RCC 7860 (cell line): ENCODE measurements around the gene VPREB1.
"Not testable (repeated sequence)": the region's sequence is repeated elsewhere in the genome, so short reads cannot be mapped to it uniquely, and the experiment has no call there.

ENCODE experiments used
- DNase-seq: peaks from one replicate; pipeline ENCODE4 v3.0.0-alpha.2; 2015; ENCODE audit warnings: low spot score
- FAIRE-seq: peaks from 2 replicates; lab custom pipeline; 2012; peaks lifted over from hg19 to GRCh38; lab: Jason Lieb, UNC

Gene VPREB1

DNA sequence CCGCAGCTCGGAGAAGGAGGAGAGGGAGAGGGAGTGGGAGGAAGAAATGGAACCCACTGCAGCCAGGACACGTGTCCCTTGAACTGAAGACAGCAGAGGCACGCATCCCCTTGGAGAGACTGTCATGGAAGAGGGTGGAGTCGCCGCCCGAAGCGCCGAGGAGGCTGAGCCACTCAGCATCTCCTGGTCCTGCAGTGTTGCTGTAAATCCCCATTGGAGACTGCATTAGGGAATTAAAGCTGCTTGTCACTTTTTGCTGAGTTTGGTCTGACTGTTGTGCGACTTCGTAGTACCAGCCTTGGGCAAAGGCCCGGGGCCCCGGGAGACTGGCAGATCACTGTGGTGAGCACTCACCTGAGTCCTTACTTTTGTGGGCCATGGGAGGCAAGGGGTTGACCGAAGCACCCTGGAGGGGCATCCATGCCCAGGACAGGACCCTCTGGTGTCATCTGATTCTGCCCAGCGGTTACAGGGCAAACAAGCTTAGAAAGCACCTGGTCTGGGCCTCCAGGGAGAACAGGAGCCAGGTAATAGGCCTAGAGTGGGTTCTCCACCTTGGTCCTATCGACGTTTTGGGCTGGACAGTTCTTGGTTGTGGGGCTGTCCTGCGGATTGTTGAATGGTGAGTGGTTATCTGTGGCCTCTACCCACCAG, 797 bp downstream of the VPREB1 start:
- no peak for FAIRE-seq
- no peak for DNase-seq

DNA sequence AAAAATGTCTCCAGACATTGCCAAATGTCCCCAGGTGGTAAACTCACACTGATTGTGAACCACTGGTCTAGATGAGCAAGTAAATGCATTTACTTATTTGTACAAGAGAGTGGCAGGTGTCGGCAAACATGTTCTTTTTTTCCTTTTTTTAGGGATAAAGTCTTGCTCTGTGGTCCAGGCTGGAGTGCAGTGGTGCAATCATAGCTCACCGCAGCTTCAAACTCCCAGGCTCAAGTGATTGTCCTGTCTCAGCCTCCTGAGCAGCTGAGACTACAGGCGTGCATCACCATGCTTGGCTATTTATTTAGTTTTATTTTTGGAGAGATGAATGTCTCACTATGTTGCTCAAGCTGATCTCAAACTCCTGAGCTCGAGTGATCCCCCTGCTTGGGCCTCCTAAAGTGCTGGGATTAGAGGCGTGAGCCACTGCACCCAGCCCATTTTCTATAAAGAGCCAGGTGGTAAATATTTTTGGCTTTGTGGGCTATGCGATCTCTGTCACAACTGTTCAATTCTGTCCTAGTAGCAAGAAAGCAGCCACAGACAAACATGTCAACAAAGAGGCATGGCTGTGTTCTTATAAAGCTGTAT, 1.4 kb downstream of the VPREB1 start:
- DNase-seq (no peak), FAIRE-seq (no peak)

DNA sequence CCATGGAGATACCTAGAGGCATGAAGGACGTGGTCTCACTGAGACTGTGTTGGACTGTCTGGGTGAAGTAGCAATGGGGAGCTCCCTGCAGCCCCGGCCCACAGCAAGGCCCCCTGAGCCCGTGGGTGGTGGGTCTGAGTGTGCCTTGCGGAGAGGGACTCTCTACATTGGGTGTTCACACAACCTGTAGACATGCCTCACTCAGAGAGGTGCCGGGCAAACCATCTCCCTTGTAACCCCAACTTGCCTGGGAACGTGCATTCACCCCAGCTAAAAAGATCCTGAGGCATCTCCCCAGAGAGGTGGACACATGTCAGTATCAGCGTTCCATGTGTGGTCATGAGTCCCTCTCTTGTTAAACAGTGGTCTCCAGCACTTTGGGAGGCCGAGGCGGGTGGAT, 2.1 kb downstream of the VPREB1 start:
- DNase-seq (no peak), FAIRE-seq (no peak)

DNA sequence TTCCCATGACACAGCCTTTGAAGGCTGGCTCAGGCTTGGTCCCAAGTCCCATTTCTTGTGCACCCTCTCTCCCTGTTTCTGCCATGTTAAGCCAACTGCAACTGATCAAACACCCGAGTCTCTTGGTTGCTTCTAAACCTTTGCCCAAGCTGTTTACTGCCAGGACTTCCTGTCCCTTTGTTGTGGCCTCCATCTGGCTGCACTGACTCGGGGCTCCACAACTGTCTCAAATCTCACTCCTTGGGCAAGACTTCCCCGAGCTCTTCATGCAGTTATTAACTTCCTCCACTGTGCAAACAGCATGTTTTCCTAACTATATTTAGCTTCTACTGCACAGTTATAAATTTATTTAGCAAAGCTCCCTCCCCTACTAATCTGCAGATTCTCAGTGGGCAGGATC, 4.3 kb downstream of the VPREB1 start:
- FAIRE-seq: no peak

DNA sequence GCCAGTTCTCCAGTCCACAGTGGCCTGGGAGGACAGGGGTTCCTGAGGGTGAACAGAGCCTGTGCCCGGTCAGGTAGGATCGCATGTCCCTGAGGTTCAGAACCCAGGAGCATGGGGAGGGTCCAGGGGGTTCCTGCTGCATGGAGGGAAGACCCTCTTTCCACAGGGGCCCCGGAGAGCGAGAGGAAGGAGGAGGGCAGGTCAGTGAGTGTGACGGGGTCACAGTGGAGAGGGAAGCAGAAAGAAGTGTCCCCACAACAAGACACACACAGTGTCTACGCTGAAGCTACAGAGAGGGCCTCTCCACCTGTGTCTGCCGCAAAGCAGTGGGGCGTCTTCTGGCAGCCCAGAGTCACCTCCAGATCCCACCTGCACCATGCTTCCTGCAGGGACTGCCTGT, 6.1 kb downstream of the VPREB1 start:
- not testable (repeated sequence) for DNase-seq, FAIRE-seq

More for the DNA sequence above, 4.3 kb downstream of the VPREB1 start:
- no peak for DNase-seq

DNA sequence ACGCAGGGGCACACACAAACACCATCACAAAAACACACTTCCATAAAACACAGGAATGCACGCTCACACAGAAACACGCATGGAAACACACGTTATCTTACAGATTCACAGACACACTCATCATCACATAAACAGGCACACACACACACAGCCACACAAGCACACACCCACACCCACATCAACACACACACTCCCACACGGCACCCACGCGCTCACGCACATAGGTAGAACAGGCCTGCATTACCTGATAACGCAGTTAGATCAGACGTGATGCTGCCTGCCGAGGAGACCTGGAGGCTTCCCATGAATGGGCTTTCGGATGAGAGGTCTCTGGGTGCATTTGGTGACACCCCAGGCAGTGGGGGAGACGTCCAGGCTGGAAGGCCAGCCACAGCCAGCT, 11.5 kb downstream of the VPREB1 start:
- DNase-seq, FAIRE-seq: not testable (repeated sequence)

DNA sequence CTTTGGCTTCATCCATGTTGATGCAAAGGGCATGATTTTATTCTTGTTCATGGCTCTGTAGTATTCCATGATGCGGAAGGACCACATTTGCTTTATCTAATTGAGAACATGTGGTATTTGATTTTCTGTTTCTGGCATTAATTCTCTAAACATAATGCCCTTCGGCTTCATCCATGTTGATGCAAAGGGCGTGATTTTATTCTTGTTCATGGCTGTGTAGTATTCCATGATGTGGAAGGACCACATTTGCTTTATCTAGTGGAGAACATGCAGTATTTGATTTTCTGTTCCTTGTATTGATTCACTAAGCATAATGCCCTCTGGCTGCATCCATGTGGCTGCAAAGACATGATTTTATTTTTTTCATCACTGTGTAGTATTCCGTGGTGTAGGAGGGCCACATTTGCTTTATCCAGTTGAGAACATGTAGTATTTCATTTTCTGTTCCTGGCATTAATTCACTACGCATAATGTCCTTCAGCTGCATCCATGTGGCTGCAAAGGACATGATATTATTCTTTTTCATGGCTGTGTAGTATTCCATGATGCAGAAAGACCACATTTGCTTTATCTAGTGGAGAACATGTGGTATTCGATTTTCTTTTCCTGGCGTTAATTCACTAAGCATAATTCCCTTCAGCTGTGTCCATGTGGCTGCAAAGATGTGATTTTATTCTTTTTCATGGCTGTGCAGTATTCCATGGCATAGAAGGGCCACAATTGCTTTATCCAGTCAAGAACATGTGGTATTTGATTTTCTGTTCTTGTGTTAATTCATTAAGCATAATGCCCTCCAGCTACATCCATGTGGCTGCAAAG, 14.2 kb downstream of the VPREB1 start:
- not testable (repeated sequence) for FAIRE-seq

DNA sequence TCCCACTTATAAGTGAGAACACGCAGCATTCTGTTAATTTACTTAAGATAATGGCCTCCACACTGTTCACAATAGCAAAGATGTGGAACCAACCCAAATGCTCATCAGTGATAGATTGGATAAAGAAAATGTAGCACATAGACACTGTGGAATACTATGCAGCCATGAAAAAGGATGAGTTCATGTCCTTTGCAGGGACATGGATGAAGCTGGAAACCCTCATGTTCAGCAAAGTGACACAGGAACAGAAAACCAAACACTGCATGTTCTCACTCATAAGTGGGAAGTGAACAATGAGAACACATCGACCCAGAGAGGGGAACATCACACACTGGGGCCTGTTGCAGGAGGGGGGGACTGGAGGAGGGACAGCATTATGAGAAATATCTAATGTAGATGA, 15.6 kb downstream of the VPREB1 start:
- FAIRE-seq, DNase-seq: not testable (repeated sequence)

More for the DNA sequence above, 14.2 kb downstream of the VPREB1 start:
- not testable (repeated sequence) for DNase-seq

DNA sequence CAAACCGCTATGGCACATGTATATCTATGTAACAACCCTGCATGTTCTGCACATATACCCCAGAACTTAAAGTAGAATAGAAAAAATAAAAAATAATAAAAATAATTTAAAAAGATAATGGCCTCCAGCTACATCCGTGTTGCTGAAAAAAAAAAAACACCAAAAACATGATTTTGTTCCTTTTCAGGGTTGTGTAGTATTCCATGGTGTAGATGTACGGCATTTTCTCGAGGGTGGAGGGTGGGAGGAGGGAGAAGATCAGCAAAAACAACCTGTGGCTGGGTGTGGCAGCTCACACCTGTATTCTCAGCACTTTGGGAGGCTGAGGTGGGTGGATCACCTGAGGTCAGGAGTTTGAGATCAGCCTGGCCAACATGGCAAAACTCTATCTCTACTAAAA, 16.0 kb downstream of the VPREB1 start:
- not testable (repeated sequence) for FAIRE-seq, DNase-seq

DNA sequence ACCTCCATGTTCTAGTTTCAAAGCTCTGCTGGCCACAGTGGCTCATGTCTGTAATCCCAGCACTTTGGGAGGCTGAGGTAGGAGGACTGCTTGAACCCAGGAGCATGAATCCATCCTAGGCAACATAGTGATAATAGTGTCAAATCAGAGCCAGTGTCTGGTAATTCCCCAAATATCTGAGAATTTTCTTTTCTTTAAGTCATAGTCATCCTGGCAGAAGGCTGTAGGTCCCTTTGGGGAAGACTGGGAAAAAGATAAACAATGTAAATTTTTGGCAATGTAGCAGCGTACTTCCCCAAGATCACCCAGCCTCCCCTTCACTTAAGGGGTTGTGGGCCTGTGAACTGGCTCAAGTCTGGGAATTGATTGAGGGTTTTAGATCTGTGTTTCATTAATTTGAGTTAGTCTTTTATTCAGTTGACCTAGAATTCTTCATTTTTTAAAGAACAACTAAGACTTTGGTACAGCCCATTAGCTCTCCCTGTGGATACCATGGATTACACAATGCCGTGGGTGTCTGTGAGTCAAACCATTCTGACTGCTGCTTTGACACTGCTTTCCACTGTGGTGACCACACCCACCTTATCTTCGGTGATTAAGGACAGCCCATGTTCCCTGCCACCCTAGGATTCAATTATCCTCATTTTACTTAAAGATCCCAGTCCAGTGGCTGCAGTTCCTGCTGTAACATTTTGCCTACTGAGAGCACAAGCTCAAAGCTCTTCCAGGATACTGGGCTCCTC, 17.9 kb downstream of the VPREB1 start:
- DNase-seq, FAIRE-seq: not testable (repeated sequence)

DNA sequence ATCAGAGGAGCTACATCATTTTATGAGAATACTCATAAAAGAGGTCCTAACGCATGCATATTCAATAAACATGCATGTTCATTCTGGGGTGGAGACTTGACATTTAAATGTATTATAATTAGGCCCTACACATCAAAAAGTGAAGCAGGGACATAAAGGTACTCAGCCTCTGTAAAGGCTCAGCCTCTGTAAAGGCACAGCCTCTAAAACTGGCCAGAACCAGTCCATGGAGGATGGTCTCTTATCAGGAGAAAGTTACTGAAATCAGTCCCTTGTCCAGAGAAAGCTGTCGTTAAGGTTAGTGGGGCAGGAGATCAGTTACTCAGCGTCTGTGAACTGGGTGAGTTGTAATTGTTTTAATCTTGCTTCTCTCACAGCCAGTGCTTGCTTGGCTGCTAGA, 19.2 kb downstream of the VPREB1 start:
- DNase-seq, FAIRE-seq: not testable (repeated sequence)

DNA sequence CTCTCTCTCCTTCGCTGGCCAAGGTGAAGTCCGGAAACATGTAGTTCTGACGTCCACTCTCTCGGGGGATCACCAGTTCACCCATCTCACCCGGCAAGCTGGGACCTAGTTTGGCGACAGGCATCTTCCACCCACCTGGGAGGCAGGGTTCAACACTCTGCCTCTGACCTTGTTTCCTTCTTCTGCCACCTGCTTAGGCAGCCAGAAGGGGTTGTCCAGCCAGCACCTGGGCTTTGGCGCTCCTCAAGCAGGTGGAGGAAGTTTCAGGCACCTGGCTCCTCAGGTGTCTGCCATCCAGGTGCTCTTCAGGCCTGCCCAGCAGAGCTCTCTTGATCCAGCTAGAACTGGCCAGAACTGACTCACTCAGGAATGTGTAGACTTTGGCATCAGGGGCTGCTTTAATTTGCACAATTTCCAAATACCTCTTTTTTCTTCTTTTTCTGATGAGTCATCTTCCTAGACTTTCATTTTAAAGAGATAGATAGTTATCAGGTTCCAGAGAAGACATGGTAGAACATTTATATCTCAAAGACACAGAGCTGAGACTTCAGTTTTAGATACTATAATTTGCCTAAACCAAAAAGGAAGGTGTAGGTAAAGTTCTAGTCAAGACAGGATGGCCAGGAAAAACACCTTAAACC, 25.6 kb downstream of the VPREB1 start:
- not testable (repeated sequence) for FAIRE-seq, DNase-seq

DNA sequence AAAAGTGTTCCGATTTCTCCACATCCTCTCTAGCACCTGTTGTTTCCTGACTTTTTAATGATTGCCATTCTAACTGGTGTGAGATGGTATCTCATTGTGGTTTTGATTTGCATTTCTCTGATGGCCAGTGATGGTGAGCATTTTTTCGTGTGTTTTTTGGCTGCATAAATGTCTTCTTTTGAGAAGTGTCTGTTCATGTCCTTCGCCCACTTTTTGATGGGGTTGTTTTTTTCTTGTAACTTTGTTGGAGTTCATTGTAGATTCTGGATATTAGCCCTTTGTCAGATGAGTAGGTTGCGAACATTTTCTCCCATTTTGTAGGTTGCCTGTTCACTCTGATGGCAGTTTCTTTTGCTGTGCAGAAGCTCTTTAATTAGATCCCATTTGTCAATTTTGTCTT, 32.8 kb downstream of the VPREB1 start:
- not testable (repeated sequence) for DNase-seq, FAIRE-seq

DNA sequence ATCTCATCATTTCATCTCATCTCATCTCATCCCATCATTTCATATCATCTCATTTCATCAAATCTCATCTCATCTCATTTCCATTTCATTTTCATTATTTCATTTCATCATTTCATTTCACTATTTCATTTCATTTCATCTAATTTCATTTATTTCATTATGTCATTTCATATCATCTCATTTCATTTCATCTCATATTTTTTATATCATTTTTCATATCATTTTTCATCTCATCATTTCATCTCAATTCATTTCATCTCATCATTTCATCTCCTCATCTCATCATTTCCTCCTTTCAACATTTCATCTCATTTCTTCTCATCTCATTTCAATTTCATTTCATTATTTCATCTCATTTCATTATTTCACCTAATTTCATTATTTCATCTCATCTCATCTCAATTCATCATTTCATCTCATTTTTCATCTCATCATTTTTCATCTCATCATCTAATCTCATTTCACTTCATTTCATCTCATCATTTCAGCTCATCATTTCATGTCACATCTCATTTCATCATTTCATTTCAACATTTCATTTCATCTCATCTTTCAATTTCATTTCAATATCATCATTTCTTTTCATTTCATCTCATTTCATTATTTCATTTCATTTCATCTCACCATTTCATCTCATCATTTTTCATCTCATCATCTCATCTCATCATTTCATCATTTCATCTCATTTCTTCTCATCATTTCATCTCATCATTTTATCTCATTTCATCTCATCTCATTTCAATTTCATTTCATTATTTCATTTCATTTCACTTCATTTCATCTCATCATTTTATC, 40.6 kb downstream of the VPREB1 start:
- FAIRE-seq, DNase-seq: not testable (repeated sequence)

DNA sequence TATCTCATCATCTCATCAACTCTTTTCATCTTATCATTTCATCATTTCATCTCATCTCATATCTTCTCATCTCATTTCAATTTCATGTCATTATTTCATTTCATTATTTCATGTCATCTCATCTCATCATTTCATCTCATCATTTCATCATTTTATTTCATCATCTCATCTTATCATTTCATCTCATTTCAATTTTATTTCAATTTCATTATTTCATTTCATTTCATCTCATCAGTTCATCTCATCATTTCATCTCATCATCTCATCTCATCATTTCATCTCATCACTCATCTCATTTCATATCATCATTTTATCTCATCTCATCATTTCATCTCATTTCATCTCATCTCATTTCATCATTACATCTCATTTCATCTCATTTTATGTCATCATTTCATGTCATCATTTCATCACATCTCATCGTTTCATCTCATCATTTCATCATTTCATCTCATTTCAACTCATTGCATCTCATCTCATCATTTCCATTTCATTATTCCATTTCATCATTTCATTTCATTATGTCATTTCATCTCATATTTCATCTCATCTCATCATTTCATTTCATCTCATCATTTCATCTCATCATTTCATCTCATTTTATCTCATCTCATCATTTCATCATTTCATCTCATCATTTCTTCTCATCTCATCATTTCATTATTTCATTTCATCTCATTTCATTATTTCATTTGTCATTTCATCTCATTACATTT, 42.0 kb downstream of the VPREB1 start:
- not testable (repeated sequence) for FAIRE-seq, DNase-seq

DNA sequence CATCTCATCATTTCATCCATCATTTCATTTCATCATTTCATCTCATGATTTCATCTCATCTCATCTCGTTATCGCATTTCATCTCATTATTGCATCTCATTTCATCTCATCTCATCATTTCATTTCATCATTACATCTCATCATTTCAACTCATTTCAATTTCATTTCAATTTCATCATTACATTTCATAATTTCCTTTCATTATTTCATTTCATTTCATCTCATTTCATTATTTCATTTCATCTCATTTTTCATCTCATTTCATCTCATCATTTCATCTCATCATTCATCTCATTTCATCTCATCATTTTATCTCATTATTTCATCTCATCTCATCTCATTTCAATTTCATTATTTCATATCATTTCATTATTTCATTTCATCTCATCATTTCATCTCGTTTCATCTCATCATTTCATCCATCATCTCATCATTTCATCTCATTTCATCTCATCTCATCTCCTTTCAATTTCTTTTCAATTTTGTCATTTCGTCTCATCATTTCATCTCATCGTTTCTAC, 42.6 kb downstream of the VPREB1 start:
- not testable (repeated sequence) for FAIRE-seq, DNase-seq

DNA sequence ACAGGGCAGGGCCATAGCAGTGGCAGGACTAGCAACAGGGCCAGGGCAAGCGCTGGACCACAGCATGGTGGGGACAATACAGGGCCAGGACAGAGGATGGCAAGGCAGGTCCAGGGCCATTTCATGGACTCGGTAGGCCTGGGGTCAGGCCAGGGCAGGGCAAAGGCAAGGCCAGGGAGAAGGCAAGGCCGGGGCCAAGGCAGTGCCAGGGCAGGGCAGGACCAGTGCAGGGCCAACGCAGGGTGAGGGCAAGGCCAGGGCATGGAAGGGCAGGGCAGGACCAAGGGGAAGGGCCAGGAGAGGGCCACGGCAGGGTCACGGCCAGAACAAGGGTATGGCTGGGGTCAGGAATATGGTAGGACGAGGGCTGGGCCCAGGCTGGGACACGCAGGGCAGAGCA, 45.1 kb downstream of the VPREB1 start:
- FAIRE-seq, DNase-seq: not testable (repeated sequence)

DNA sequence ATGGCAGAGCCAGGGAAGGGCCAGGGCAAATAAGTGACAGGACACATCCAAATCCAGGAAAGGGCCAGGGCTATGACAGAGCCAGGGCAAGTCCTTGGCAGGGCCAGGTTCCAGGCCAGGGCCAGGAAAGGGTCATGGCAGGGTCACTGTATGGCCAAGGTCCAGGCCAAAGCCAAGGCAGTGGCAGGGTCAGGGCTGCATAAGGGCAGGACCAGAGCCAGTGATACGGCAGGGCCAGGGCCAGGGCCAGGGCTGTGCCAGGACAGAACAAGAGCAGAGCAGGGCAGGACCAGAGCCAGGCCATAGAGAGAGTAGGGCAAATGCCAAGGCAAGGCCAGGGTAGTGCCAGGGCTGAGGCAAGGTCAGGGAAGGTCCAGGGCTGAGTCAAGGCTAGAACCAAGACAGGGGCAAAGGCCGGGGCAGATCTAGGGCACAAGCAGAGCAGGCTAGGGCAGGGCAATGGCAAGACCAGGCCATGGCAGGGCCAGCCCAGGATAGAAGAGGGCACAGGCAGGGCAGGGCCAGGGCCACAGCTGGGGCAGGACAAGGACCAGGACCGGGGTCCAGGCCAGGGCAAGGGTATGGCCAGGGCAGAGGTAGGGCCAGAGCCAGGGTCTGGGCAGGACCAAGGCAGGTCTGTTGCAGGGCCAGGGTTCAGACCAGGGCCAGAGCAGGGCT, 46.7 kb downstream of the VPREB1 start:
- not testable (repeated sequence) for FAIRE-seq, DNase-seq
